ENCODE data around the gene NKAIN2.

NKAIN2 gene

DNA sequence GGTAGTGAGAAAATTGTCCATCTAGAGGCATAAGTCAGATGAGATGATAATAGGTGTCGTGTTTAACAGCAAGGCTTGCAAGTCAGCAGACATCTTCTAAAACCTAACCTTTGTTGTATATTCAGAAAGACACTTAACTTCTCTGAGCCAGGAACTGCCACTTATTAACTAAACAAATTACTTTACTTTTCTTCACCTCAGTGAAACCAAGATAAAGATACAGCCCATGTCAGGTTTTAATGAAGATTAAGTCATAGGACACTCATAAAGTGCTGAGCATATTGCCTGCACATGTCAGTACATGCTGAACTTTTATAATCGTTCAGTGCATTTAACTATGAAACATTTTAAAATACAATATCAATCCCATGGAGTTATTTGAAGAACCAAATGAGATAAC is 286.8 kb downstream of the NKAIN2 start:
- H3K79me1 ChIP-seq (ENCODE audit: low read length): no peaks in the 10 kb centered on the region
- no peaks in the 10 kb centered on the region for H3K36me3 ChIP-seq (ENCODE audit: control insufficient read depth in 1 of 2, insufficient read depth in 2 of 2, low read length in 2 of 2)
- no peak overlapping the region for H2BK5ac ChIP-seq (ENCODE audit: low read depth, low read length, poor library complexity)
- no peak overlapping the region for H3K27ac ChIP-seq (ENCODE audit: low read depth, low read length)
- no peak overlapping the region for H4K8ac ChIP-seq (ENCODE audit: low read depth, low read length)
- no peaks in the 10 kb centered on the region for H3K4me1 ChIP-seq (ENCODE audit: control insufficient read depth in 1 of 2, insufficient read depth in 2 of 2, low read length in 2 of 2)
- no peak overlapping the region for H4K91ac ChIP-seq (ENCODE audit: low read depth, low read length)
- H3K18ac ChIP-seq (ENCODE audit: low read length): no peak overlapping the region
- no peak overlapping the region for H3K4me3 ChIP-seq (ENCODE audit: low read depth, low read length)
- no peaks in the 10 kb centered on the region for H3K9me3 ChIP-seq (ENCODE audit: insufficient read depth, low read depth, low read length)
- no peak overlapping the region for H2BK120ac ChIP-seq (ENCODE audit: insufficient read depth, low read length, poor library complexity)
- WGBS (ENCODE audit: extremely low coverage, insufficient coverage, insufficient read length): no CpG with 5 or more reads among the region's 2 CpGs
- DNase-seq: no peak
- no peak overlapping the region for H3K14ac ChIP-seq (ENCODE audit: low read length)
- H3K79me2 ChIP-seq (ENCODE audit: control insufficient read depth, insufficient read depth, low read length, poor library complexity): no peaks in the 10 kb centered on the region
- no peak overlapping the region for H2AK5ac ChIP-seq (ENCODE audit: low read length)
- no peak overlapping the region for H3K4ac ChIP-seq (ENCODE audit: low read depth, low read length)
- no peak overlapping the region for H2AFZ ChIP-seq (ENCODE audit: insufficient read depth, low read length, poor library complexity)
- no peak overlapping the region for H2BK12ac ChIP-seq (ENCODE audit: low read length)
- H4K12ac ChIP-seq (ENCODE audit: low read depth, low read length): no peak overlapping the region
- no peak overlapping the region for H3K9ac ChIP-seq (ENCODE audit: low read length)
- no peak overlapping the region for H3K23ac ChIP-seq (ENCODE audit: low read length)
- no peaks in the 10 kb centered on the region for H3K27me3 ChIP-seq (ENCODE audit: insufficient read depth, low read length)
- no peak overlapping the region for H3K4me2 ChIP-seq (ENCODE audit: low read length)

DNA sequence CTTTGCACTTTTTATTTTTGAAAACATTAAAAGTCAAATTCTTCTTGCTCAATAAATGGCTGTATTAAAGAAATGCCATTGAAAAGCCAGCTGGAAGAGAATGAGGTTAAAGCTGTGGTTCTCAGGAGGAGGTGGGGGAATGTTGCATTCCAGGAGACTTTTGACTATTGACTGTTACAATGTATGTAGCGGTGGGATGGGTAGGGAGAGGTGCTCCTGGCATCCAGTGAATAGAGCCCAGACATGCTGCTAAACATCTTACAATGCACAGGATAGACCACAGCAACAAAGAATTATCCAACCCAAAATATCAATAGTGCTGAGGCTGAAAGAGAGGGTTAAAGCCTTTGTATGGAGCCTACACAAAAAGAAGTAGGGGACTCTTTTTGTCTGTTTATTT is 295.9 kb downstream of the NKAIN2 start:
- Histone ChIP-seq H3K9me3 (ENCODE audit: insufficient read depth, low read depth, low read length) (no peaks in the 10 kb centered on the region), H2BK5ac (ENCODE audit: low read depth, low read length, poor library complexity) (no peak overlapping the region), H4K12ac (ENCODE audit: low read depth, low read length) (no peak overlapping the region), H3K23ac (ENCODE audit: low read length) (no peak overlapping the region), H3K4me2 (ENCODE audit: low read length) (no peak overlapping the region), H3K4me1 (ENCODE audit: control insufficient read depth in 1 of 2, insufficient read depth in 2 of 2, low read length in 2 of 2) (no peaks in the 10 kb centered on the region), H3K79me2 (ENCODE audit: control insufficient read depth, insufficient read depth, low read length, poor library complexity) (no peaks in the 10 kb centered on the region), H3K4ac (ENCODE audit: low read depth, low read length) (no peak overlapping the region), H3K18ac (ENCODE audit: low read length) (no peak overlapping the region), H2BK12ac (ENCODE audit: low read length) (no peak overlapping the region), H4K91ac (ENCODE audit: low read depth, low read length) (no peak overlapping the region), H2AFZ (ENCODE audit: insufficient read depth, low read length, poor library complexity) (no peak overlapping the region), H4K8ac (ENCODE audit: low read depth, low read length) (no peak overlapping the region), H3K79me1 (ENCODE audit: low read length) (no peaks in the 10 kb centered on the region), H3K36me3 (ENCODE audit: control insufficient read depth in 1 of 2, insufficient read depth in 2 of 2, low read length in 2 of 2) (no peaks in the 10 kb centered on the region), H2BK120ac (ENCODE audit: insufficient read depth, low read length, poor library complexity) (no peak overlapping the region), H3K14ac (ENCODE audit: low read length) (no peak overlapping the region), H3K9ac (ENCODE audit: low read length) (no peak overlapping the region), H2AK5ac (ENCODE audit: low read length) (no peak overlapping the region), H3K27ac (ENCODE audit: low read depth, low read length) (no peak overlapping the region), H3K4me3 (ENCODE audit: low read depth, low read length) (no peak overlapping the region), H3K27me3 (ENCODE audit: insufficient read depth, low read length) (no peaks in the 10 kb centered on the region)
- no peak for DNase-seq
- no CpG with 5 or more reads among the region's 1 CpG for WGBS (ENCODE audit: extremely low coverage, insufficient coverage, insufficient read length)

DNA sequence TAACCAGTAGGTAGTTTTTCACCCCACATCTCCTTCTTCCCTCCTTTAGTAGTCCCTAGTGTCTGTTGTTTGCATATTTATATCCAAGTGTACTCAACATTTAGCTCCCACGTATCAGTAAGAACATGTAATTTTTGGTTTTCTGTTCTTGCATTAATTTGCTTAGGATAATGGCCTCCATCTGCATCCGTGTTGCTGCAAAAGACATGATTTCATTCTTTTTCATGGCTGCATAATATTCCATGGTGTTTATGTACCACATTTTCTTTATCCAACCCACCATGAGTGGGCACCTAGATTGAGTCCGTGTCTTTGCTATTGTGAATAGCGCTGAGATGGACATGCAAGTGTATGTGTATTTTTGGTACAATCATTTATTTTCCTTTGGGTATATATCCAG is 306.8 kb downstream of the NKAIN2 start:
- H3K4me1 ChIP-seq (ENCODE audit: control insufficient read depth in 1 of 2, insufficient read depth in 2 of 2, low read length in 2 of 2): no peaks in the 10 kb centered on the region
- WGBS (ENCODE audit: extremely low coverage, insufficient coverage, insufficient read length): no CpG with 5 or more reads among the region's 4 CpGs
- no peak overlapping the region for H3K4me3 ChIP-seq (ENCODE audit: low read depth, low read length)
- H2BK120ac ChIP-seq (ENCODE audit: insufficient read depth, low read length, poor library complexity): no peak overlapping the region
- H3K36me3 ChIP-seq (ENCODE audit: control insufficient read depth in 1 of 2, insufficient read depth in 2 of 2, low read length in 2 of 2): no peaks in the 10 kb centered on the region
- no peak overlapping the region for H2AFZ ChIP-seq (ENCODE audit: insufficient read depth, low read length, poor library complexity)
- H3K79me1 ChIP-seq (ENCODE audit: low read length): no peaks in the 10 kb centered on the region
- H2BK5ac ChIP-seq (ENCODE audit: low read depth, low read length, poor library complexity): no peak overlapping the region
- H4K12ac ChIP-seq (ENCODE audit: low read depth, low read length): no peak overlapping the region
- H4K8ac ChIP-seq (ENCODE audit: low read depth, low read length): no peak overlapping the region
- no peak overlapping the region for H2AK5ac ChIP-seq (ENCODE audit: low read length)
- H3K9me3 ChIP-seq (ENCODE audit: insufficient read depth, low read depth, low read length): no peaks in the 10 kb centered on the region
- no peak overlapping the region for H3K4ac ChIP-seq (ENCODE audit: low read depth, low read length)
- no peak overlapping the region for H3K27ac ChIP-seq (ENCODE audit: low read depth, low read length)
- H3K79me2 ChIP-seq (ENCODE audit: control insufficient read depth, insufficient read depth, low read length, poor library complexity): no peaks in the 10 kb centered on the region
- H3K27me3 ChIP-seq (ENCODE audit: insufficient read depth, low read length): no peaks in the 10 kb centered on the region
- H3K18ac ChIP-seq (ENCODE audit: low read length): no peak overlapping the region
- no peak overlapping the region for H3K14ac ChIP-seq (ENCODE audit: low read length)
- no peak overlapping the region for H2BK12ac ChIP-seq (ENCODE audit: low read length)
- no peak for DNase-seq
- no peak overlapping the region for H4K91ac ChIP-seq (ENCODE audit: low read depth, low read length)
- no peak overlapping the region for H3K23ac ChIP-seq (ENCODE audit: low read length)
- H3K9ac ChIP-seq (ENCODE audit: low read length): no peak overlapping the region
- no peak overlapping the region for H3K4me2 ChIP-seq (ENCODE audit: low read length)

DNA sequence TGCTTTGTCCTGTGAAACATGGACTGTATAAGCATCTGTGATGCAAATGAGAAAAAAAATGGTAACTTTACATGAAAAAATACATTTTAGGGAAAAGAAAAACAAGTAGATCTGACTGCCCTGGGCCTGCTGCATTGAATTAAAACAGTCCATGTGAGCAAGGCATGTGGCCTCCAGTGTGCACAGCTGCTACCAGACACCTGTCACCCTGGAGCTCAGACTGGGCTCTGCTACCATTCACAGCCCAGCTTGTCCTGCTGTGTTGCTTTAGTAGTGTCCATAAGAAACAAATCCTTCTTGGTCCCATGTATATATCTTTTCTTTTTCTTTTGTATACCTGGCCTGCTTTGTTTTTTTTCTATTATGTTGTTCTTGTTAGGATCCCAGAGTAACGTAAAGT is 315.9 kb downstream of the NKAIN2 start:
- Histone ChIP-seq H2AFZ (ENCODE audit: insufficient read depth, low read length, poor library complexity) (no peak overlapping the region), H3K4me1 (ENCODE audit: control insufficient read depth in 1 of 2, insufficient read depth in 2 of 2, low read length in 2 of 2) (no peaks in the 10 kb centered on the region), H3K9ac (ENCODE audit: low read length) (no peak overlapping the region), H3K27me3 (ENCODE audit: insufficient read depth, low read length) (no peaks in the 10 kb centered on the region), H3K79me2 (ENCODE audit: control insufficient read depth, insufficient read depth, low read length, poor library complexity) (no peaks in the 10 kb centered on the region), H3K4me3 (ENCODE audit: low read depth, low read length) (no peak overlapping the region), H3K18ac (ENCODE audit: low read length) (no peak overlapping the region), H2BK5ac (ENCODE audit: low read depth, low read length, poor library complexity) (no peak overlapping the region), H3K36me3 (ENCODE audit: control insufficient read depth in 1 of 2, insufficient read depth in 2 of 2, low read length in 2 of 2) (no peaks in the 10 kb centered on the region), H3K4ac (ENCODE audit: low read depth, low read length) (no peak overlapping the region), H4K8ac (ENCODE audit: low read depth, low read length) (no peak overlapping the region), H3K14ac (ENCODE audit: low read length) (no peak overlapping the region), H2AK5ac (ENCODE audit: low read length) (no peak overlapping the region), H3K79me1 (ENCODE audit: low read length) (no peaks in the 10 kb centered on the region), H3K27ac (ENCODE audit: low read depth, low read length) (no peak overlapping the region), H3K9me3 (ENCODE audit: insufficient read depth, low read depth, low read length) (no peaks in the 10 kb centered on the region), H4K12ac (ENCODE audit: low read depth, low read length) (no peak overlapping the region), H2BK12ac (ENCODE audit: low read length) (no peak overlapping the region), H4K91ac (ENCODE audit: low read depth, low read length) (no peak overlapping the region), H3K4me2 (ENCODE audit: low read length) (no peak overlapping the region), H2BK120ac (ENCODE audit: insufficient read depth, low read length, poor library complexity) (no peak overlapping the region), H3K23ac (ENCODE audit: low read length) (no peak overlapping the region)
- no peak for DNase-seq
- WGBS (ENCODE audit: extremely low coverage, insufficient coverage, insufficient read length): no CpG with 5 or more reads among the region's 1 CpG
